NCI-H1105 treated with DMSO at 0.1 percent for 48 hours (cell line): Measurements from ENCODE around the gene ADAM10.
"Not testable (repeated sequence)": the region's sequence is repeated elsewhere in the genome, so short reads cannot be mapped to it uniquely, and the experiment has no call there.

Source experiments
- DNase-seq: peaks from one replicate; lab custom pipeline; 2025; lab: John Stamatoyannopoulos, UW

ADAM10 gene

GRCh38 chr15:58671186-58671585 is 78.3 kb downstream of the ADAM10 start:
- no peak for DNase-seq

- DNase-seq = peak; percentile 29
Observed at GRCh38 chr15:58669108-58669507, 80.4 kb downstream of the ADAM10 start.

- DNase-seq = no peak
Observed at GRCh38 chr15:58666957-58667356, 82.5 kb downstream of the ADAM10 start.

GRCh38 chr15:58665672-58666071 is 83.8 kb downstream of the ADAM10 start:
- DNase-seq = no peak

DNA sequence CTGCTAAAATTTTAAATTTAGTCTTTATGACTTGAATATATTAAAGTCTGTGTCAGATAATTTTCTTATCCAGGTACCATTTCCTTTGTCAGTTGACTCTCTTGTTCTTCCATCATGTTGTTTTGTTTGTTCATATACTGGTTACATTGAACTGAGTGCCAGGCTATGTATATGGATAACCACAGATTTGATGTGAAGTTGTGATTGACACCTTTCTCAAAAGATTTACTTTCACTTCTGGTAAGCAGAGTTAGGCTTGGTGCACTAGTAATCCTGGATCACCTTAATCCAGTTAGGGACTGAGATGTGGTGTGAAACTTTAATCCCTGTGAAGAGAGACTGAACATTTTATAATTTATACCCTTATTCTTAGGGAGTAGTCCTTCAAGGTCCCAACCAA is 99.4 kb downstream of the ADAM10 start:
- DNase-seq = no peak

- no peak for DNase-seq
Observed at GRCh38 chr15:58649175-58649574, 100.3 kb downstream of the ADAM10 start.

- DNase-seq = no peak
Observed at GRCh38 chr15:58643996-58644395, 105.5 kb downstream of the ADAM10 start.

- DNase-seq = no peak
Observed at GRCh38 chr15:58641660-58642059, 107.8 kb downstream of the ADAM10 start.

- DNase-seq = no peak
Observed at GRCh38 chr15:58639992-58640391, 109.5 kb downstream of the ADAM10 start.

GRCh38 chr15:58639002-58639756 is 110.3 kb downstream of the ADAM10 start:
- DNase-seq = no peak

DNA sequence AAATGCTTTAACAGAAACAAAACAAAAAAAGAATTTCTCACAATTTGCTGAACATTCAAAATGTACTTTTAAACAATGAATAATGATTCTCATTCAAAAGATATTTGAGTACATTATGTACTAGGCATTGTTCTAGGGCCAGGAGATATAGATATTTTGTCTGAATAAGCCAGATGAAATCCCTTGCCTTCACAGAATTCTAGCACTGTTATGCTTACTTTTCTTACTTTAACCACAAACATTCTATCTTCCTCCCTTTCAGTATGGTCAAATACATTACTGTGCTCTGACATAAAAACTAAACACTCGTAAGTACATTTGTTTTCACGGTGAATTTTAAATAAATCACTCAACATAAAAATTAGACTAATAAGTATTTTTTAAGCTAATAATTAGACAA is 116.7 kb downstream of the ADAM10 start:
- DNase-seq = no peak

DNA sequence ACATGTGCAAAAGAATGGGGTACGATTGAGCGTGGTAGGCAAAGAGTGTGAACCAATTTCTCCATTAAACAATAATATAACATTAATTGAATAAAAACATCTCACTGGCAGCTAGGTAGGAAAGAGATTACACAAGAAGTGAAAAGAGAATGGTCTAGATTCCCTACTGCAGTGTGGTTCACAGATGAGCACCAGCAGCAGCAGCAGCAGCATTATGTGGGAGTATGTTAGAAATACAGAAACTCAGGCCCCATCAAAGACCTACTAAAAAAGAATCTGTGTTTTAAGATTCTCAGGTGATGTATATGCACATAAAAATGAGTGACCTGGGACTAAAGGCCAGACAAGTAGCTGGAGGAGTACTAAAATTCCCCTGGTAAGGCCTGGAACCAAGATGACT is 118.2 kb downstream of the ADAM10 start:
- DNase-seq = no peak

GRCh38 chr15:58629625-58630024 is 119.9 kb downstream of the ADAM10 start:
- no peak for DNase-seq

DNA sequence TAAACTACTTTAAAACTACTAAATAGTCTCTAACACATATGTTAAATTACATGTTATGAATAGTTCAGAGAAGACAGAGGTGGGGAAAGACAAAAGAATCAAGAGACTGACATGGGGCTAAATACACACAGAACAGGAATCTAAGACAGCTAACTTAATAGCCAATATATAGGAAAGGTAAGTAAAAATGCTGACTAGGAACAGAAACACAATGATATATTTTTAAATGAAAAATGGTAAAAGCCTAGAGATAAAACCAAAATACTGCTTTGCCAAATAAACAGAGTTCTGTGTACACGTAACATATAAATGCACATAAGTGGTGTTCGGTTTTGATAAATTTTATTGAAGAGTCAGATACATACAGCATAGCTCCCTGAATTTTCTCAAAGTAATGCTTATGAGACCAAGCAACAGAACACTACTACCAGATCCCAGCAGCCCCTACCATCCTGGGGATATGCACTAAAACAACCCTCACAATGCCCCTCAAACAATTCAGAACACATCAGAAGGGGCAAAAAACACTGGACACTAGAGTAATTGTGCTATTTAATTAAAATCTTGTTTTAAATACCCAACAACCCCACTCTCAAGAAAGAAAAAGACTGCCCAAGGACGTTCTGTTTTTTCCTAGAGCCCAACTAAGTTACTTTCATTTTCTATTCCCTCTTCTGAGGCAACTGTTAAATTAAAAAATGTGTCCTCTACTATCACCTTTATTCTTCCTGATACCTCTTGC is 121.1 kb downstream of the ADAM10 start:
- no peak for DNase-seq

DNA sequence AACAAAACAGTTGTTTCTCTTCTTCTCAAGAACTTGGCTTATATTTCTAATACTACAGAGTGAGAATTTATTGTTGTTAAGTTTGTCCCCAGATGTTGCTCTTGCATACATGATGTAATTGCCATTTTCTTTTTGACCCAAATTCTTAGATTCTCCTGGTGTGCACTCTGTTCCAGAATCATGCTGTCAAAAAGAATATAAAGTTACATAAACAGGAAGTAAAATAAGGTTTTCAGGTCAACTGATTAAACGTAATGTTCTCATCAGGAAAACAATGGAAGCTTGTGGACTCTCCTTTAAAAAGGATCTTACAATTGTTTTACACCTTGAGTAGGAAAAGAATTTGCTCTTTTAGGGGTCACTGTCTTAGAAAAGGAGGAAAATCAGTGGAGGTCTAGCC is 121.8 kb downstream of the ADAM10 start:
- no peak for DNase-seq

DNA sequence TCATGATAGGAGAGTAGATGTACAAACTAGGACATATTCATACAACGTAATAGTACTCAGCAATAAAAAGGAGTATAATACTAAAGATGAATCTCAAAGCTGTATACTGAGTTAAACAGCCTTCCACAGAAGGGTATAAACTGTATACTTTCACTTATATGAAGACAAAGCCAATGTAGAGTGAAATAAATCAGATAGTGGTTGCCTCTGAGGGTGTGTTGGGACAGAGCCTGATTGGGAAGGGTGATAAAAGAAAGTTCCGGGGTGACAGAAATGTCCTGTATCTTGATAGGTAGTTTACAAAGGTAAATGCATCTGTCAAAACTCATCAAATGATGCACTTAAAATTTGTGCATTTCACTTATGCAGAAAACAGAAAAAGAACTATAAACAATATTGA is 122.5 kb downstream of the ADAM10 start:
- no peak for DNase-seq

DNA sequence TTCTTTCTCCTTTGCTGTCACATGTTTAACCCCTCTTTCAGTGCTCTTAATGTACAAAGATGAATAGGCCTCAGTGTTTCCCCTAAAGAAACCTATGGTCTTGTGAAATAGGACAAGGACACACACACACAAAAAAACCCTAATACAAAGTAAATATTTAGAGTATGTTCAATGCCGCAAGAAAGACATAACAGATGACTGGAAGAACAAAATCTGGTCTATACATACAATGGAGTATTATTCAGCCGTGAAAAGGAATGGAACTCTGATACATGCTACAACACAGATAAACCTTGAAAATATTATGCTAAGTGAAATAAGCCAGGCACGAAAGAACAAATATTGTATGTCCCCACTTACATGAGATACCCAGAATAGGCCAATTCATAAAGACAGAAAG is 123.1 kb downstream of the ADAM10 start:
- no peak for DNase-seq

DNA sequence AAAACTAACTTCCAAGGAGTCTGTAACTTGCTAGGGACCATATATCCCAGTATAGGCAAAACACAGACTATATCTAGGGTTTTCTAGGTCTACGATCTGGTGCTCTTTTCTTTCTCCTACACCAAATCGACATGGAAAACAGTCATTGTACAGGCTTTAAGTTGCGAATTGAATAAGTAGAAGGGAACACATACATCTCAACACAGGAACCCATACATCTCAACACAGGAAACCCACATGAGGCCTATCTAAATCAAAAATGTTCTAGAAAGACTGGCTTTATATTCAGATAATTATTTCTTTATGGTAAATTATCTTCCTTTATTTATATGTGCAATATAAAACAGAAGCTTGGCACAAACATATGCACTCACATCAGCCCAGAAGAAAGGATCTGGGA is 126.6 kb downstream of the ADAM10 start:
- no peak for DNase-seq

GRCh38 chr15:58620268-58620667 is 129.2 kb downstream of the ADAM10 start:
- DNase-seq = not testable (repeated sequence)

GRCh38 chr15:58616171-58616570 is 133.3 kb downstream of the ADAM10 start:
- no peak for DNase-seq

GRCh38 chr15:58611731-58612676 is 137.5 kb downstream of the ADAM10 start:
- no peak for DNase-seq

DNA sequence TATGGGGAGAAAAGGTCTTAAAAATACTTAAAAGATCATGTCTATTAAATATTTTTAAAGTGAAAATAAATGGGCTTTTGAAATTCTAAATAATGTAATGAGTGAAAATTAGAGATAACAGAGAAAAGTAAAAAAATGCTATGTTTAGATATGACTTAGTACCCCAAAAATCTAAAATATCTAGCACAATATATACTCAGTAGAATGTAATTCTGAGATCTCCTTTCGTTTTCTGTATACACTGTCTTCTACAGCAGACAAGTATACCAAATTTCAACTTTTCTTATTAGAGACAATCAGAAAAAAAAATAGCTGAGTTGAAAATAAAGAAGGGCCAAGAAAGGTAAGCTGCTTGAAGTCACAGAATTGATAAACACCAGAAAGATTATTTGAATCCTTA is 140.8 kb downstream of the ADAM10 start:
- DNase-seq = no peak
